Peyer's patch (tissue), 4 donors: ENCODE measurements around the gene BBS9.

Source experiments
- POLR2A ChIP-seq, 2 donors: fragments of 450-650 bp; IDR thresholded peaks; one replicate each; pipeline ENCODE4 v1.5.1; 2017; ENCODE audit warnings: antibody characterized with exemption in 2 of 2, mild to moderate bottlenecking in 2 of 2, moderate library complexity in 2 of 2
- TF ChIP-seq, protein P1 (sequence below), 6 experiments: fragments of 450-650 bp in 4 of 6; fragments of 200-600 bp in 2 of 6; sonication (generic) in 1 of 6; IDR thresholded peaks; one replicate each; pipeline ENCODE4 v1.5.1; 2017 to 2019; ENCODE audit warnings: antibody characterized with exemption in 6 of 6, mild to moderate bottlenecking in 3 of 6, moderate library complexity in 1 of 6

- TF ChIP-seq, protein P1, sequence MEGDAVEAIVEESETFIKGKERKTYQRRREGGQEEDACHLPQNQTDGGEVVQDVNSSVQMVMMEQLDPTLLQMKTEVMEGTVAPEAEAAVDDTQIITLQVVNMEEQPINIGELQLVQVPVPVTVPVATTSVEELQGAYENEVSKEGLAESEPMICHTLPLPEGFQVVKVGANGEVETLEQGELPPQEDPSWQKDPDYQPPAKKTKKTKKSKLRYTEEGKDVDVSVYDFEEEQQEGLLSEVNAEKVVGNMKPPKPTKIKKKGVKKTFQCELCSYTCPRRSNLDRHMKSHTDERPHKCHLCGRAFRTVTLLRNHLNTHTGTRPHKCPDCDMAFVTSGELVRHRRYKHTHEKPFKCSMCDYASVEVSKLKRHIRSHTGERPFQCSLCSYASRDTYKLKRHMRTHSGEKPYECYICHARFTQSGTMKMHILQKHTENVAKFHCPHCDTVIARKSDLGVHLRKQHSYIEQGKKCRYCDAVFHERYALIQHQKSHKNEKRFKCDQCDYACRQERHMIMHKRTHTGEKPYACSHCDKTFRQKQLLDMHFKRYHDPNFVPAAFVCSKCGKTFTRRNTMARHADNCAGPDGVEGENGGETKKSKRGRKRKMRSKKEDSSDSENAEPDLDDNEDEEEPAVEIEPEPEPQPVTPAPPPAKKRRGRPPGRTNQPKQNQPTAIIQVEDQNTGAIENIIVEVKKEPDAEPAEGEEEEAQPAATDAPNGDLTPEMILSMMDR (IDR thresholded peaks at IDR 0.05): no peak
- TF ChIP-seq POLR2A (IDR thresholded peaks at IDR 0.05): no peak
These were observed 15.8 kb downstream of the BBS9 start for GRCh38 chr7:33145156-33145555.
